GM21619 (cell line): ENCODE measurements around the gene ANKRD27.

Experiments used
- ATAC-seq: cut with Tn5 transposase; IDR thresholded peaks from one replicate; pipeline ENCODE4 v1.9.1; 2021; ENCODE audit not compliant: unreplicated experiment

Gene ANKRD27

DNA sequence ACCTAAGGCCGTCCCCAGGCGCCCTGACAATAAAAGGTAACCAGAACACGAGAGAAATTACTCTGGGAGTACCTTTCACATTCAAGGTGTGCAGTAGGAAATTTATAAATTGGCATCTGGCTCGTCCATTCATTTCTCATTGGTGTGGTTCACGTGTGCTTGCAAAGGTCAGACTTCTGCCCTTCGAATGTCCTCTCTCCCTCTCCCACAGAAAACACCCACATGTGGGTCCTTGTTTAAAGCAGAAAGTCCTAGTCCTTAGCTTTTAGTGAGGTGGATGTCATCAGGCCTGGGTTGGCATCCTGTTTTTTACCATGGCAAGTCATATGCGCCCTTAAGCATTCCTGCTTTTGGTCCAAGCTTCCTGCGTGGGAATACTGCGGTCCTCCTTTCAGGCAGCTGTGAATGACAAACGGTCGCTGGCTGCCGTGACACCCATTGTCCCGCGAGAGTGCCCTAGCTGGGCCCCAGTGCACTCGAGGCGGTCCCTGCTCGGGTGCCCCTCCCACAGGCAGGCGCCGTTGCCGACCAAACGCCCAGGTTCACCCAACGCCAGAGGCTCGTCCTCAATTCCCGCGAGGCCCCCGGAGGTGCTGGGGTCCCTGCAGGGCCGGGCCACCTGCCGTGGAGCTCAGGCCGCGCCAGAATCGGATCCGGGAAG, 16.4 kb upstream of the ANKRD27 start, which contains the start of gene NUDT19:
Gene NUDT19 (plus strand): TSS at position 531 of the 661 bp plus-strand sequence. CDS start 140 bp downstream, outside the sequence.
- ATAC-seq = peak; percentile 82

DNA sequence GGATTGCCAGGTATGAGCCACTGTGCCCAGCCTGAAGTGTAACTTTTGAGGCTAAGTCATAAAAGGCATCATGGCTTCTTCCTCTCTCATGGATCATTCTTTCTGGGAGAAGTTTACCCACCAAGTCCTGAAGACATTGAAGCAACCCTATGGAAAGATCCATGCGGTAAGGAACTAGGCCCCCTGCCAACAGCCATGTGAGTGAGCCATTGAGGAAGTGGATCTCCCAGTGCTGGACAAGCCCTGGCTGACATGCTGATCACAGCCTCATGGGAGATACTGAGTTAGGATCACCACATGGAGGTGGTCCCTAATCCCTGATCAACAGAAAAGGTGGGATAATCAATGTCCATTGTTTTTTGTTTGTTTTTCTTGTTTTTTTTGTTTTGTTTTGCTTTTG, 13.3 kb upstream of the ANKRD27 start:
- no peak for ATAC-seq

DNA sequence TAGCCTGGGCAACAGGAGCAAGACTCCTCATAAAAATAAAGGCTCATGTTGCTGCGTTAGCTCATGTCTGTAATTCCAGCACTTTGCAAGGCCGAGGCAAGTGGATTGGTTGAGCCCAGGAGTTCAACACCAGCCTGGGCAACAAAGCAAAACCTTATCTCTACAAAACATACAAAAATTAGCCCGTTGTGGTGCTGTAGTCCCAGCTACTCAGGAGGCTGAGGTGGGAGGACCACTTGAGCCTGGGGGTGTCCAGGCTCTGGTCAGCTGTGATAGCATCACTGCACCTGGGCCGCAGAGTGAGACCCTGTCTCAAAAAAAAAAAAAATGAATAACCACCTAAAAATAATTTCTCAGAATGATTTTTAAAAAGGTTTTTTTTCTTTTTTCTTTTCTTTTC, 12.7 kb upstream of the ANKRD27 start:
- no peak for ATAC-seq

DNA sequence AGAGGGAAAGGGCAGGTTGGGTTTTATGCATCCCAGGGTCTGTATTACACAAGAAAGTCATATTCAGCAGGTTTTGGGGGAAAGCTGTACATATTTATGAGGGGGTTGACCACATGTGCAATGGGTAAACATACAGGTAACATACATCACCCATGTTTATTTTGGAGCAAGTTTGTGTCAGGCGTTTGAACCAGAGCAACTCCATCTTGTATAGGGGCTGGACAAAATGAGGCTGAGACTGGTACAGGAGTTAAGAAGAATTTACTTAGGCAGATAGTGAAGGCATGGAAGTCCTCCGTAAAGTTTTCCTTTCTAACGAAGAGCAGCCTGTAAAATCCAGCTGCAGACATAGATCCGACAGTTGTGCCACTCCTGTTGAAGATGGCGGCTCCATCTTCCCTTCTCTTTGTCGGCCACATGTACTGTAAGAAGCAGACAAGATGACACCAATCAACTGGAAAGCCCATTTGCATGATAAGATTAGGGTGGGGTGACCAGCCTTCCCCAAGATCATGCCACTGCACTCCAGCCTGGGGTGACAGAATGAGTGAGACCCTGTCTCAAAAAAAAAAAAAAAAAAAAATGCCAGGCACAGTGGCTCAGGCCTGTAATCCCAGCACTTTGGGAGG, 12.0 kb upstream of the ANKRD27 start:
- ATAC-seq = no peak

DNA sequence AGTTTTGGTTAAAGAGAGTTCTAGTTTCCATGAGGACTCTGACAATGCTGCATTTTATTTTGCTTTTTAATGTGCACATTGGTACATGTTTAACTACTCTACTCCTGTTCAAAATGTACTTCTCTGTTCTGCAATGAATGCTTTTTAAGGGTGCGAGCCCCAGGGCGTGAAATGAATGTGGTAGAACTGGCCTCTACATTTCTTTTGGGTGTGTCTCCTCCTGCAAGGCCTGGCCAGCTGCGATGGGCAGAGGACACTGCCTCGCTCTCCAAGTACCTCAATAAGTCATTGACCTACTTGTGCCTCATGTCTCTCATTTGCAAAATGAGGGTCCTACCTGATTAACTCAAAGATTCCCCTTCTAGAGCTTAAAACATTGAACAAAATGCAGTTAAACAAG, 7.3 kb upstream of the ANKRD27 start:
- ATAC-seq = no peak

GRCh38 chr19:32680986-32681385, 6.0 kb upstream of the ANKRD27 start:
- no peak for ATAC-seq

- no peak for ATAC-seq
These were observed 2.7 kb upstream of the ANKRD27 start for GRCh38 chr19:32677657-32678056.

- ATAC-seq = no peak
These were observed 1.9 kb upstream of the ANKRD27 start for GRCh38 chr19:32676895-32677359.

DNA sequence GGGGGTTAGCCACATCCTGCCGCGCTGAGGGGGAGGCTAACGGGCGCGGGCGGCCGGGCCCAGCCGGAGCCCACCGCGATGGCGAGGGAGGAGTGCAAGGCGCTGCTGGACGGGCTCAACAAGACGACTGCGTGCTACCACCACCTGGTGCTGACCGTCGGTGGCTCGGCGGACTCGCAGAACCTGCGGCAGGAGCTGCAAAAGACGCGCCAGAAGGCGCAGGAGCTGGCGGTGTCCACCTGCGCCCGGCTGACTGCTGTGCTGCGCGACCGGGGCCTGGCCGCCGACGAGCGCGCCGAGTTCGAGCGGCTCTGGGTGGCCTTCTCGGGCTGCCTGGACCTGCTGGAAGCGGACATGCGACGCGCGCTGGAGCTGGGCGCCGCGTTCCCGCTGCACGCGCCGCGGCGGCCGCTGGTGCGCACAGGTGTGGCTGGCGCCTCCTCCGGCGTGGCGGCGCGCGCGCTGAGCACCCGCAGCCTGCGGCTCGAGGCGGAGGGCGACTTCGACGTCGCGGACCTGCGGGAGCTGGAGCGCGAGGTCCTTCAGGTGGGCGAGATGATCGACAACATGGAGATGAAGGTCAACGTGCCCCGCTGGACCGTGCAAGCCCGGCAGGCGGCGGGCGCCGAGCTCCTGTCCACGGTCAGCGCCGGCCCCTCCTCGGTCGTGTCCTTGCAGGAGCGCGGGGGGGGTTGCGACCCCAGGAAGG, 1.4 kb upstream of the ANKRD27 start:
- peak; percentile 0 for ATAC-seq

- peak; percentile 22 for ATAC-seq
These were observed 773 bp upstream of the ANKRD27 start, which contains the start of gene RGS9BP for GRCh38 chr19:32675720-32676185. Gene RGS9BP (plus strand): TSS chr19:32675848. CDS start chr19:32676264, 416 bp downstream.

DNA sequence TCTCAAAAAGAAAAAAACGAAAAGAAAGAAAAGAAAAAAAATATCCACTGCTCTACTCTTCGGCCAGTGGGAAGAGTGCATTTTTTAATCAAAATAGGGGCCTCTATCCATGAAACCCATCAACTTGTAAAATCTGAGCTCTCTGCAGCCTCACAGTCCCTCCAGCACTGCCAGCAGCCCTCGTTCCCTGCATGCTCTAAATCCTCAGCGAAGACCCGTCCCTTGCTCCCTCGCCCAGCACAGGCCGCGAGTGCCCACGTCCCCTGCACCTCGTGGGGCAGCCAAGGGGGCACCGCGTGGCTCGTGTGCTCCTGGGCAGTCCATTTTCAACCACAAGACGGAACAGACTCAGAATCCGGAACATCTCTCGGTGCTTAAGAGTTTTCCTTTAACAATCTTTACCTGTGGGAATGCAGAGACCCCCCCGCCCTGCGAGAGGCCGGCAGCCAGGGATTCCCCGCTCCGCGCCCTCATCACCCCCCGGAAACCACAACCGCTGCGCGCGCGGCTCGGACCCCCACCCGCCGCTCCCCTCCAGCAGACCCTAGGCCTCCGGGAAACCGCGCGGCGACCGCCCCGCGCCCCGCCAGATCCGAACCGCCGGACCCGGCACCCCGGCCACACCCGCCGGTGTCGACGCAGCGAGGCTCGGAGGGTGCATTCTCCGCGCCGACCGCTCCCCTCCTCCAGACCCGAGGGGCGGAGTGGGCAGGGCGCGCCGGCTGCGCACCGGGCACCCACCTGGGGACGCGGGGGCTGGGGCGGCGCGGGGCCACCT, 638 bp downstream of the ANKRD27 start:
- no peak for ATAC-seq

DNA sequence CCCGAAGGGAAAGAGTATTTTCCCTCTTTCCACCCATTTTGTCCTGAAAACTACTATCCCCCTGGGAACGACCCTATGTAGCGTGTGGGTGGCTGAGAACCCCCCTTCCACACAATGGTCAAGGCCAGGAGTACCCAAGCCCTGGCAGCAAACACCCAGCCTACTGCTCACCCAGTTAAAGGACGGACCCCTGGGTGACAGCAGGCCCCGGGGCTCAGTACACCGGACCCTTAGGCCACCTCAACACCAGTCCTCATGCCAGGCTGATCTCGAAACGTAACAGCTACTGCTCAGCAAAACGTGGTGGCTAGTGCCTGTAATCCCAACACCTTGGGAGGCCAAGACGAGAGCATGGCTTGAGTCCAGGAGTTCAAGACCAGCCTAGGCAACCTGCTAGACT, 1.4 kb downstream of the ANKRD27 start:
- ATAC-seq = no peak

DNA sequence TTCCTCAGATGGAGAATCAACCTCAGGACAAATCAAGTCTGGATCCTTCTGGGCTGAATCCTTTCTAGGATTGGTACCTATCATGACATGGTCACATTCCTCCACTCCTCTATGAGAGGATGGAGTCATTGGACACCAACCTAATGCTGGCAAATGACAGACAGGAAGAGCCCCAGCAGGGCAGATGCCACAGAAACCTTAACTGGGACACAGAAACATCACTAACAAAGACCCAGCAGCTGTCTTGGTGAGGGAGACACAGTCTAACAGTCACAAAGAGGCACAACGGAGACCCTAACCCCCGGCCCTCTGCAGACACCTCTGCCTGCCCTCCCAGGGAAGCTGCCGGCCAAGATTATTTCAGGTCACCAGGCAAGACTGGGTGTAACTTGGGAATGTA, 2.1 kb downstream of the ANKRD27 start:
- no peak for ATAC-seq

GRCh38 chr19:32671883-32672593, 2.9 kb downstream of the ANKRD27 start:
- ATAC-seq = no peak

GRCh38 chr19:32669310-32669709, 5.7 kb downstream of the ANKRD27 start:
- ATAC-seq = no peak

GRCh38 chr19:32666084-32666483, 8.9 kb downstream of the ANKRD27 start:
- no peak for ATAC-seq

- ATAC-seq = no peak
These were observed 12.8 kb downstream of the ANKRD27 start for GRCh38 chr19:32662186-32662585.

DNA sequence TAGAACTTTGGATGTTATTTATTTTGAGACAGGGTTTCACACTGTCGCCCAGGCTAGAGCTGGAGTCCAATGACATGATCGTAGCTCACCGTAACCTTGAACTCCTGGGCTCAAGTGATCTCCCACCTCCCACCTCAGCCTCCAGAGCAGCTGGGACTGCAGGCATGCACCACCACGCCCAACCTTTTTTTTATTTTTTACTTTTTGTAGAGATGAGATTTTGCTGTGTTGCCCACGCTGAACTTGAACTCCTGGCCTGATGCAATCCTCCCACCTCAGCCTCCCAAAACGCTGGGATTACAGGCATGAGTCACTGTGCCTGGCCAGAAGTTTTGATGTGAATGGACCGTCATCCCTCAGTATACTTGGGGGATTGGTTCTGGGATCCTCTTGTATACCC, 13.7 kb downstream of the ANKRD27 start:
- ATAC-seq = no peak

DNA sequence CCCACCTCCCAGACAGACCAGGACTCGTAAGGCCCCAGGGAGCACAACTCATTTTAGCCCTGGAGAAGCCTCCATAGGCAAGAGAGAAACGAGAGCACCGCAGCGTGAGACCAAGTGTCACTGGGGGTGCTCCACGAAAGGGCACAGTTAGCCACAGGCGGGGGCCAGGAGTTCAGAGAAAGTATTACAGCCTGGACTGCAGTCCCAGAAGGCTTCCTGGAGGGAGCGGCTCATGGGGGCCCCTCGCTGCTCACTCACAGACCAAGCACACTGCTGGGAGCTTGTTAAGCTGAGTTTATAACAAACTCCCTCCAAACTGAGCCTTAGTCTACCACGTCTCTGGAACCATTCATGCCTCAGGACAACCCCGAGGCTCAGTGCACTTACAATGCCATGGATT, 16.5 kb downstream of the ANKRD27 start:
- ATAC-seq = no peak

DNA sequence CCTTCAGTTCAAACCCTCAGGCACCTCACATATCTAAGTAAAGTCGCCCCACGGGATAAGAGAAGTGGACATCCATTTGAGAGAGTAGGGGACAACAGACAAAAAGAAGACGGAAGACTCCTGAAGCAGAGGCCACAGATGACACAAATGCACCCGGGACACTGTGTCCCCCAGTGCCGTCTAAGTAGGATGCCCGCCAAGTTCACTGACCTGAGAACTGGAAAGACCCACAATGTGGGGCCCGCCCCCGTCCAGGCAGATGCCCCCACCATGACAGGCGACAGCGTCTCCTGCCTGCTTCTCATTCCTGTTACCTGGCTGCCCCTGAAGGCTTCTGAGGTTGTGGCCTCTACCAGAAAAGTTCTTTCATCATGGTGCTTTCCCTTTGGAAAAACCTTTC, 16.9 kb downstream of the ANKRD27 start:
- ATAC-seq = no peak
